Measurements from ENCODE around the gene STK32B.

GRCh38 chr4:5232549-5232948 lies 181.3 kb downstream of the STK32B start:
- TF ChIP-seq POLR2A (IDR thresholded peaks at IDR 0.05), result no peak
- TF ChIP-seq, protein P1, sequence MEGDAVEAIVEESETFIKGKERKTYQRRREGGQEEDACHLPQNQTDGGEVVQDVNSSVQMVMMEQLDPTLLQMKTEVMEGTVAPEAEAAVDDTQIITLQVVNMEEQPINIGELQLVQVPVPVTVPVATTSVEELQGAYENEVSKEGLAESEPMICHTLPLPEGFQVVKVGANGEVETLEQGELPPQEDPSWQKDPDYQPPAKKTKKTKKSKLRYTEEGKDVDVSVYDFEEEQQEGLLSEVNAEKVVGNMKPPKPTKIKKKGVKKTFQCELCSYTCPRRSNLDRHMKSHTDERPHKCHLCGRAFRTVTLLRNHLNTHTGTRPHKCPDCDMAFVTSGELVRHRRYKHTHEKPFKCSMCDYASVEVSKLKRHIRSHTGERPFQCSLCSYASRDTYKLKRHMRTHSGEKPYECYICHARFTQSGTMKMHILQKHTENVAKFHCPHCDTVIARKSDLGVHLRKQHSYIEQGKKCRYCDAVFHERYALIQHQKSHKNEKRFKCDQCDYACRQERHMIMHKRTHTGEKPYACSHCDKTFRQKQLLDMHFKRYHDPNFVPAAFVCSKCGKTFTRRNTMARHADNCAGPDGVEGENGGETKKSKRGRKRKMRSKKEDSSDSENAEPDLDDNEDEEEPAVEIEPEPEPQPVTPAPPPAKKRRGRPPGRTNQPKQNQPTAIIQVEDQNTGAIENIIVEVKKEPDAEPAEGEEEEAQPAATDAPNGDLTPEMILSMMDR (IDR thresholded peaks at IDR 0.05), result no peak
